Activated CD8-positive, alpha-beta T cell treated with anti-CD3 and anti-CD28 coated beads, Interleukin-2, amount 10 ng/mL, durations not matched to agents 7 days and 5 days (primary cell): Measurements from ENCODE around the gene VAV2. TPM values are rescaled to one million over a fixed set of nuclear protein-coding genes. Genes with fewer than 3 reads are reported as not detected.

Source experiments
- ATAC-seq: fragments of 150-1000 bp; cut with Tn5 transposase; one replicate; pipeline ENCODE4 v1.10.0; 2021; ENCODE audit warnings: moderate library complexity
- CTCF ChIA-PET: fragments of 350-600 bp; sonication (Branson Sonifier 250); formaldehyde crosslinking; loops from one replicate; lab custom pipeline; 2021; ENCODE audit warnings: antibody characterized with exemption; lab: Charles Lee
- POLR2A ChIA-PET: fragments of 350-600 bp; sonication (Branson Sonifier 250); formaldehyde crosslinking; loops from one replicate; lab custom pipeline; 2021; ENCODE audit warnings: antibody characterized with exemption; lab: Charles Lee
- DNase-seq: peaks from one replicate; pipeline ENCODE4 v3.0.0-alpha.2; 2020
- H3K27ac Mint-ChIP-seq: one replicate; pipeline ENCODE4 v1.8.0; 2021; ENCODE audit warnings: mild to moderate bottlenecking, mixed read lengths
- H3K27me3 Mint-ChIP-seq: one replicate; pipeline ENCODE4 v1.8.0; 2021; ENCODE audit warnings: low read depth, mixed read lengths
- H3K36me3 Mint-ChIP-seq: one replicate; pipeline ENCODE4 v1.8.0; 2021; ENCODE audit warnings: low read depth, mixed read lengths
- H3K4me1 Mint-ChIP-seq: one replicate; pipeline ENCODE4 v1.8.0; 2021; ENCODE audit warnings: low read depth, mixed read lengths
- H3K4me3 Mint-ChIP-seq: one replicate; pipeline ENCODE4 v1.8.0; 2021; ENCODE audit warnings: mild to moderate bottlenecking, mixed read lengths
- H3K9me3 Mint-ChIP-seq: one replicate; pipeline ENCODE4 v1.8.0; 2022; ENCODE audit warnings: mixed read lengths; ENCODE audit not compliant: insufficient read depth
- total RNA-seq, 2 experiments: library from RNA; stranded (reverse); gene quantifications; one replicate each; pipeline ENCODE4 v1.2.3, GENCODE V29; 2021

Gene VAV2
- total RNA-seq, 2 experiments from 2014 or later, result 10.1 to 10.3 TPM

GRCh38 chr9:133866946-133867345, 125.2 kb downstream of the VAV2 start:
- CTCF ChIA-PET, result no interaction called here
- no peak overlapping the region for H3K4me3 Mint-ChIP-seq
- H3K4me1 Mint-ChIP-seq, result peaks cover 11% of the 10 kb centered on the region
- no peak overlapping the region for H3K27ac Mint-ChIP-seq
- DNase-seq (no peak), ATAC-seq (no peak)
- H3K36me3 Mint-ChIP-seq, result no peaks in the 10 kb centered on the region
- H3K9me3 Mint-ChIP-seq, result no peaks in the 10 kb centered on the region
- POLR2A ChIA-PET, result no interaction called here
- peaks cover 10% of the 10 kb centered on the region for H3K27me3 Mint-ChIP-seq

- H3K27me3 Mint-ChIP-seq, result no peaks in the 10 kb centered on the region
- CTCF ChIA-PET, result interaction anchor here (0.6 kb wide), 1 partner anchor 8 kb away, joined by 3 read pairs; no protein-coding TSS in a partner anchor
- no peak for DNase-seq
Observed at GRCh38 chr9:133864011-133864410, 128.1 kb downstream of the VAV2 start.

GRCh38 chr9:133863257-133863592, 128.9 kb downstream of the VAV2 start:
- no peak overlapping the region for H3K27ac Mint-ChIP-seq
- ATAC-seq (no peak), DNase-seq (no peak)
- no peaks in the 10 kb centered on the region for H3K27me3 Mint-ChIP-seq
- H3K4me1 Mint-ChIP-seq, result no peaks in the 10 kb centered on the region
- H3K4me3 Mint-ChIP-seq, result no peak overlapping the region
- H3K9me3 Mint-ChIP-seq, result no peaks in the 10 kb centered on the region
- ChIA-PET POLR2A (no interaction called here), CTCF (interaction anchor here (0.6 kb wide), 1 partner anchor 9 kb away, joined by 3 read pairs; no protein-coding TSS in a partner anchor)
- H3K36me3 Mint-ChIP-seq, result no peaks in the 10 kb centered on the region

More at GRCh38 chr9:133864011-133864410, 128.1 kb downstream of the VAV2 start:
- Mint-ChIP-seq H3K36me3 (no peaks in the 10 kb centered on the region), H3K4me1 (no peaks in the 10 kb centered on the region), H3K9me3 (no peaks in the 10 kb centered on the region), H3K4me3 (no peak overlapping the region), H3K27ac (no peak overlapping the region)
- no peak for ATAC-seq
- POLR2A ChIA-PET, result no interaction called here

GRCh38 chr9:133862585-133863256, 129.4 kb downstream of the VAV2 start:
- DNase-seq (no peak), ATAC-seq (no peak)
- POLR2A ChIA-PET, result interaction anchor here (0.7 kb wide), 1 partner anchor 42 kb away, joined by 3 read pairs; no protein-coding TSS in a partner anchor
- no peaks in the 10 kb centered on the region for H3K4me1 Mint-ChIP-seq
- no peak overlapping the region for H3K27ac Mint-ChIP-seq
- H3K27me3 Mint-ChIP-seq, result no peaks in the 10 kb centered on the region
- no peaks in the 10 kb centered on the region for H3K9me3 Mint-ChIP-seq
- CTCF ChIA-PET, result no interaction called here
- H3K36me3 Mint-ChIP-seq, result no peaks in the 10 kb centered on the region
- H3K4me3 Mint-ChIP-seq, result no peak overlapping the region

- CTCF ChIA-PET, result no interaction called here
- Mint-ChIP-seq H3K9me3 (no peaks in the 10 kb centered on the region), H3K27ac (no peak overlapping the region), H3K4me1 (no peaks in the 10 kb centered on the region), H3K4me3 (no peak overlapping the region), H3K36me3 (no peaks in the 10 kb centered on the region), H3K27me3 (no peaks in the 10 kb centered on the region)
- ATAC-seq, result no peak
- POLR2A ChIA-PET, result no interaction called here
- DNase-seq, result no peak
Observed at GRCh38 chr9:133861692-133862091, 130.4 kb downstream of the VAV2 start.

- no peaks in the 10 kb centered on the region for H3K9me3 Mint-ChIP-seq
- no peaks in the 10 kb centered on the region for H3K36me3 Mint-ChIP-seq
- H3K4me1 Mint-ChIP-seq, result no peaks in the 10 kb centered on the region
- ChIA-PET CTCF (no interaction called here), POLR2A (no interaction called here)
- no peak for ATAC-seq
- no peak overlapping the region for H3K27ac Mint-ChIP-seq
- DNase-seq, result no peak
- H3K27me3 Mint-ChIP-seq, result no peaks in the 10 kb centered on the region
- H3K4me3 Mint-ChIP-seq, result no peak overlapping the region
Observed at GRCh38 chr9:133861086-133861485, 131.0 kb downstream of the VAV2 start.

- no peak overlapping the region for H3K27ac Mint-ChIP-seq
- DNase-seq (no peak), ATAC-seq (no peak)
- no peaks in the 10 kb centered on the region for H3K36me3 Mint-ChIP-seq
- no peaks in the 10 kb centered on the region for H3K4me1 Mint-ChIP-seq
- no peaks in the 10 kb centered on the region for H3K9me3 Mint-ChIP-seq
- no peaks in the 10 kb centered on the region for H3K27me3 Mint-ChIP-seq
- no peak overlapping the region for H3K4me3 Mint-ChIP-seq
- CTCF ChIA-PET, result no interaction called here
- POLR2A ChIA-PET, result no interaction called here
Observed at GRCh38 chr9:133858771-133859170, 133.4 kb downstream of the VAV2 start.

GRCh38 chr9:133857639-133858038, 134.5 kb downstream of the VAV2 start:
- Mint-ChIP-seq H3K4me1 (no peaks in the 10 kb centered on the region), H3K4me3 (no peak overlapping the region), H3K36me3 (no peaks in the 10 kb centered on the region), H3K27ac (no peak overlapping the region), H3K27me3 (no peaks in the 10 kb centered on the region), H3K9me3 (no peaks in the 10 kb centered on the region)
- POLR2A ChIA-PET, result no interaction called here
- DNase-seq, result no peak
- ATAC-seq, result no peak
- CTCF ChIA-PET, result no interaction called here

GRCh38 chr9:133856798-133857197, 135.3 kb downstream of the VAV2 start:
- H3K27ac Mint-ChIP-seq, result no peak overlapping the region
- no peak for ATAC-seq
- H3K4me3 Mint-ChIP-seq, result no peak overlapping the region
- H3K27me3 Mint-ChIP-seq, result no peaks in the 10 kb centered on the region
- no peak for DNase-seq
- no peaks in the 10 kb centered on the region for H3K36me3 Mint-ChIP-seq
- ChIA-PET POLR2A (no interaction called here), CTCF (no interaction called here)
- no peaks in the 10 kb centered on the region for H3K4me1 Mint-ChIP-seq
- H3K9me3 Mint-ChIP-seq, result no peaks in the 10 kb centered on the region

GRCh38 chr9:133855802-133856521, 136.2 kb downstream of the VAV2 start:
- no peak for ATAC-seq
- CTCF ChIA-PET, result no interaction called here
- H3K9me3 Mint-ChIP-seq, result no peaks in the 10 kb centered on the region
- H3K4me1 Mint-ChIP-seq, result no peaks in the 10 kb centered on the region
- POLR2A ChIA-PET, result no interaction called here
- no peak for DNase-seq
- no peaks in the 10 kb centered on the region for H3K27me3 Mint-ChIP-seq
- no peaks in the 10 kb centered on the region for H3K36me3 Mint-ChIP-seq
- H3K27ac Mint-ChIP-seq, result no peak overlapping the region
- H3K4me3 Mint-ChIP-seq, result no peak overlapping the region

DNA sequence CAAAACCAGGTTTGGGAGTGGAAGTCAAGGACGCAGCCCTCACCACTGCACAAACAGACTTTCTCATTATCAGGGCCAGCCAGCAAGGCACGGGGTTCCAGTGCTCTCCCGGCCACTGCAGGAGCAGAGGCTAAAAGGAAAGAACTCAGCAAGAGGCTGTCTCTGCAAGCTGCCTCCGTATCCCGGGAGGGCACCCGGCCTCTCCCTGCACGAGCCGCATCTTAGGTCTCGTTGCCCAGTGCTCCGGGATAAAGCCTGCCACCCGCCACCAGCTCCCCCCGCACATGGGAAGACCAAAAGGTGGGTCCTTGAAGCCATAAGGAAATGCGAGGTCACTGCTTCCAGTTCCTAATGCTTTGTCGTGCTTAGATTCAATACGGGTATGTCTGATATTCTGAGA, 136.8 kb downstream of the VAV2 start:
- H3K36me3 Mint-ChIP-seq, result no peaks in the 10 kb centered on the region
- ChIA-PET POLR2A (no interaction called here), CTCF (no interaction called here)
- no peaks in the 10 kb centered on the region for H3K4me1 Mint-ChIP-seq
- H3K4me3 Mint-ChIP-seq, result no peak overlapping the region
- no peak for ATAC-seq
- no peaks in the 10 kb centered on the region for H3K27me3 Mint-ChIP-seq
- DNase-seq, result no peak
- H3K27ac Mint-ChIP-seq, result no peak overlapping the region
- no peaks in the 10 kb centered on the region for H3K9me3 Mint-ChIP-seq

GRCh38 chr9:133854765-133855164, 137.4 kb downstream of the VAV2 start:
- Mint-ChIP-seq H3K9me3 (no peaks in the 10 kb centered on the region), H3K27me3 (no peaks in the 10 kb centered on the region), H3K4me1 (no peaks in the 10 kb centered on the region), H3K36me3 (no peaks in the 10 kb centered on the region), H3K27ac (no peak overlapping the region), H3K4me3 (no peak overlapping the region)
- CTCF ChIA-PET, result no interaction called here
- POLR2A ChIA-PET, result no interaction called here
- DNase-seq, result no peak
- ATAC-seq, result no peak
